ENCODE measurements around the gene NDUFB6.

- no peak for TF ChIP-seq SP1 (IDR thresholded peaks at IDR 0.05)
- no peak for TF ChIP-seq BHLHE40 (IDR thresholded peaks at IDR 0.05; ENCODE audit: borderline replicate concordance)
- no peak for TF ChIP-seq ZNF384 (IDR thresholded peaks at IDR 0.05)
- TF ChIP-seq SUZ12 (IDR thresholded peaks at IDR 0.05): no peak
- no peak for TF ChIP-seq FOXM1 (IDR thresholded peaks at IDR 0.05; ENCODE audit: borderline replicate concordance)
- no peak for TF ChIP-seq NFRKB (IDR thresholded peaks at IDR 0.05)
- TF ChIP-seq FOXK2 (IDR thresholded peaks at IDR 0.05): no peak
- no peak for TF ChIP-seq ELF4 (IDR thresholded peaks at IDR 0.05)
- no peak for TF ChIP-seq PKNOX1 (IDR thresholded peaks at IDR 0.05)
Measured at GRCh38 chr9:32558408-32558934, 14.5 kb downstream of the NDUFB6 start.
